Prostate gland (tissue), 2 donors: ENCODE measurements around the gene DOP1A. TPM values are rescaled to one million over a fixed set of nuclear protein-coding genes. Genes with fewer than 3 reads are reported as not detected.

Experiments
- DNase-seq: peaks from one replicate; pipeline ENCODE4 v3.0.0-alpha.2; 2019; ENCODE audit warnings: low spot score
- H3K27ac ChIP-seq, 2 donors: fragments of 200-600 bp; sonication (generic); 2 replicates each; pipeline ENCODE4 v1.5.1; 2017 to 2019
- H3K27me3 ChIP-seq: fragments of 200-600 bp; sonication (generic); replicated peaks from 2 replicates; pipeline ENCODE4 v1.5.1; 2019; ENCODE audit not compliant: insufficient read depth
- H3K36me3 ChIP-seq, 2 donors: fragments of 200-600 bp; sonication (generic); 1 replicate in 1 of 2; 2 replicates in 1 of 2; pipeline versions ENCODE4 v1.5.1 to v1.8.1; 2017 to 2019
- H3K4me1 ChIP-seq: fragments of 200-600 bp; sonication (generic); replicated peaks from 2 replicates; pipeline ENCODE4 v1.5.1; 2019
- H3K4me3 ChIP-seq, 2 donors: fragments of 200-600 bp; sonication (generic); 2 replicates each; pipeline ENCODE4 v1.5.1; 2017 to 2019
- H3K9me3 ChIP-seq: fragments of 200-600 bp; sonication (generic); 2 replicates; pipeline ENCODE4 v1.5.1; 2017
- POLR2A ChIP-seq: fragments of 450-650 bp; IDR thresholded peaks from one replicate; pipeline ENCODE4 v1.6.1; 2016; ENCODE audit warnings: antibody characterized with exemption, mild to moderate bottlenecking
- POLR2AphosphoS5 ChIP-seq: sonication (generic); formaldehyde crosslinking; IDR thresholded peaks from one replicate; pipeline ENCODE4 v1.6.1; 2017; ENCODE audit warnings: antibody characterized with exemption
- WGBS: methylation state at CpG from one replicate; pipeline ENCODE4 v1.1.5; 2018; 5-methylcytosine and 5-hydroxymethylcytosine counted together
- intact Hi-C: fragments of 100-400 bp; cut with DNase I; formaldehyde crosslinking; loops from one replicate; pipeline ENCODE4 v1.14.2; 2022
- total RNA-seq, 2 donors: library from RNA; depleted of rRNA; stranded (reverse); fragments of >200 nt; gene quantifications; one replicate each; pipeline ENCODE4 v1.1.0, GENCODE V29; 2016
- TF ChIP-seq, protein P1 (sequence below), 4 experiments: fragments of 200-600 bp in 2 of 4; fragments of 450-650 bp in 2 of 4; sonication (generic) in 2 of 4; IDR thresholded peaks; 1 replicate in 3 of 4; 2 replicates in 1 of 4; pipeline ENCODE4 v1.5.1; 2016 to 2019; ENCODE audit warnings: antibody characterized with exemption in 4 of 4, mild to moderate bottlenecking in 2 of 4, moderate library complexity in 2 of 4

Gene DOP1A, protein sequence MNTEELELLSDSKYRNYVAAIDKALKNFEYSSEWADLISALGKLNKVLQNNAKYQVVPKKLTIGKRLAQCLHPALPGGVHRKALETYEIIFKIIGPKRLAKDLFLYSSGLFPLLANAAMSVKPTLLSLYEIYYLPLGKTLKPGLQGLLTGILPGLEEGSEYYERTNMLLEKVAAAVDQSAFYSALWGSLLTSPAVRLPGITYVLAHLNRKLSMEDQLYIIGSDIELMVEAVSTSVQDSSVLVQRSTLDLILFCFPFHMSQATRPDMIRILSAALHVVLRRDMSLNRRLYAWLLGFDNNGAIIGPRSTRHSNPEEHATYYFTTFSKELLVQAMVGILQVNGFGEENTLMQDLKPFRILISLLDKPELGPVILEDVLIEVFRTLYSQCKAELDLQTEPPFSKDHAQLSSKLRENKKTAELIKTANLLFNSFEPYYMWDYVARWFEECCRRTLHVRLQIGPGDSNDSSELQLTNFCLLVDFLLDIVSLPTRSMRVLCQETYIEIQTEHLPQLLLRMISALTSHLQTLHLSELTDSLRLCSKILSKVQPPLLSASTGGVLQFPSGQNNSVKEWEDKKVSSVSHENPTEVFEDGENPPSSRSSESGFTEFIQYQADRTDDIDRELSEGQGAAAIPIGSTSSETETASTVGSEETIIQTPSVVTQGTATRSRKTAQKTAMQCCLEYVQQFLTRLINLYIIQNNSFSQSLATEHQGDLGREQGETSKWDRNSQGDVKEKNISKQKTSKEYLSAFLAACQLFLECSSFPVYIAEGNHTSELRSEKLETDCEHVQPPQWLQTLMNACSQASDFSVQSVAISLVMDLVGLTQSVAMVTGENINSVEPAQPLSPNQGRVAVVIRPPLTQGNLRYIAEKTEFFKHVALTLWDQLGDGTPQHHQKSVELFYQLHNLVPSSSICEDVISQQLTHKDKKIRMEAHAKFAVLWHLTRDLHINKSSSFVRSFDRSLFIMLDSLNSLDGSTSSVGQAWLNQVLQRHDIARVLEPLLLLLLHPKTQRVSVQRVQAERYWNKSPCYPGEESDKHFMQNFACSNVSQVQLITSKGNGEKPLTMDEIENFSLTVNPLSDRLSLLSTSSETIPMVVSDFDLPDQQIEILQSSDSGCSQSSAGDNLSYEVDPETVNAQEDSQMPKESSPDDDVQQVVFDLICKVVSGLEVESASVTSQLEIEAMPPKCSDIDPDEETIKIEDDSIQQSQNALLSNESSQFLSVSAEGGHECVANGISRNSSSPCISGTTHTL (N-terminal part only)
- total RNA-seq, result 10 to 100 TPM; 27.6 to 55.2 TPM

- peak within 1 kb of the TSS; percentile 85 to 94 for H3K4me3 ChIP-seq
- no peaks in the 10 kb centered on the region for H3K36me3 ChIP-seq
- peak; percentile 95 for DNase-seq
- no peaks in the 10 kb centered on the region for H3K9me3 ChIP-seq
- H3K27ac ChIP-seq, result peak within 1 kb of the TSS; percentile 93 to 94
- H3K27me3 ChIP-seq, result no peaks in the 10 kb centered on the region
- under 1% methylated on average over 53 of the region's 78 CpGs for WGBS
- peaks cover 7% of the 10 kb centered on the region for H3K4me1 ChIP-seq
- TF ChIP-seq, protein P1, sequence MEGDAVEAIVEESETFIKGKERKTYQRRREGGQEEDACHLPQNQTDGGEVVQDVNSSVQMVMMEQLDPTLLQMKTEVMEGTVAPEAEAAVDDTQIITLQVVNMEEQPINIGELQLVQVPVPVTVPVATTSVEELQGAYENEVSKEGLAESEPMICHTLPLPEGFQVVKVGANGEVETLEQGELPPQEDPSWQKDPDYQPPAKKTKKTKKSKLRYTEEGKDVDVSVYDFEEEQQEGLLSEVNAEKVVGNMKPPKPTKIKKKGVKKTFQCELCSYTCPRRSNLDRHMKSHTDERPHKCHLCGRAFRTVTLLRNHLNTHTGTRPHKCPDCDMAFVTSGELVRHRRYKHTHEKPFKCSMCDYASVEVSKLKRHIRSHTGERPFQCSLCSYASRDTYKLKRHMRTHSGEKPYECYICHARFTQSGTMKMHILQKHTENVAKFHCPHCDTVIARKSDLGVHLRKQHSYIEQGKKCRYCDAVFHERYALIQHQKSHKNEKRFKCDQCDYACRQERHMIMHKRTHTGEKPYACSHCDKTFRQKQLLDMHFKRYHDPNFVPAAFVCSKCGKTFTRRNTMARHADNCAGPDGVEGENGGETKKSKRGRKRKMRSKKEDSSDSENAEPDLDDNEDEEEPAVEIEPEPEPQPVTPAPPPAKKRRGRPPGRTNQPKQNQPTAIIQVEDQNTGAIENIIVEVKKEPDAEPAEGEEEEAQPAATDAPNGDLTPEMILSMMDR (IDR thresholded peaks at IDR 0.05), result peak; percentile 95 to 97 (median 96)
- peak; percentile 72 for TF ChIP-seq POLR2A
- TF ChIP-seq POLR2AphosphoS5, result peak; percentile 93
- intact Hi-C loops, result loop anchor here (2.0 to 10.0 kb wide), 5 partner anchors 125 to 705 kb away; partner anchors contain the start of genes PGM3, PRSS35, RWDD2A and TPBG
Observed at GRCh38 chr6:83067448-83068439, at the start of gene DOP1A. Gene DOP1A, plus strand, starts transcription at chr6:83067671. Its CDS starts 29,307 bp downstream, at chr6:83096978.

GRCh38 chr6:83019741-83020140 is 47.7 kb upstream of the DOP1A start:
- DNase-seq, result no peak
- no peak for TF ChIP-seq POLR2A
- TF ChIP-seq, protein P1 (IDR thresholded peaks at IDR 0.05), result no peak
- no peak for TF ChIP-seq POLR2AphosphoS5
- 91% methylated on average over 4 of the region's 4 CpGs for WGBS
- Histone ChIP-seq H3K9me3 (no peaks in the 10 kb centered on the region), H3K27ac (no peak overlapping the region), H3K27me3 (no peaks in the 10 kb centered on the region), H3K4me1 (no peaks in the 10 kb centered on the region), H3K36me3 (no peaks in the 10 kb centered on the region), H3K4me3 (no peak overlapping the region)
- intact Hi-C loops, result no loop called here

DNA sequence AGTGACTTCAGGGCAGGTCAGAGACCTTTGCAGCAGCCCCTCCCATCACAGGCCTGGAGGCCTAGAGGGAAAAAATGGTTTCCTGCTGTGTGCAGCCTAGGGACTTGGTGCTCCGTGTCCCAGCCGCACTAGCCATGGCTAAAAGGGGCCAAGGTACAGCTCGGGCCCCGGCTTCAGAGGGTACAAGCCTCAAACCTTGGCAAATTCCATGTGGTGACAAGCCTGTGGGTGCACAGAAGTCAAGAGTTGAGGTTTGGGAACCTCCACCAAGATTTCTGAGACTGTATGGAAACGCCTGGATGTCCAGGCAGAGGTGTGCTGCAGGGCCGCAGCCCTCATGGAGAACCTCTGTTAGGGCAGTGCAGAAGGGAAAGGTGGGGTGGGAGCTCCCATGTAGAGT is 35.8 kb upstream of the DOP1A start:
- no peaks in the 10 kb centered on the region for H3K36me3 ChIP-seq
- no peaks in the 10 kb centered on the region for H3K27me3 ChIP-seq
- WGBS, result over 99% methylated on average over 6 of the region's 6 CpGs
- H3K9me3 ChIP-seq, result no peaks in the 10 kb centered on the region
- no peaks in the 10 kb centered on the region for H3K4me1 ChIP-seq
- H3K4me3 ChIP-seq, result no peak overlapping the region
- no peak overlapping the region for H3K27ac ChIP-seq
- TF ChIP-seq POLR2AphosphoS5 (no peak), POLR2A (no peak)
- TF ChIP-seq, protein P1 (IDR thresholded peaks at IDR 0.05), result no peak
- intact Hi-C loops, result no loop called here
- DNase-seq, result no peak

DNA sequence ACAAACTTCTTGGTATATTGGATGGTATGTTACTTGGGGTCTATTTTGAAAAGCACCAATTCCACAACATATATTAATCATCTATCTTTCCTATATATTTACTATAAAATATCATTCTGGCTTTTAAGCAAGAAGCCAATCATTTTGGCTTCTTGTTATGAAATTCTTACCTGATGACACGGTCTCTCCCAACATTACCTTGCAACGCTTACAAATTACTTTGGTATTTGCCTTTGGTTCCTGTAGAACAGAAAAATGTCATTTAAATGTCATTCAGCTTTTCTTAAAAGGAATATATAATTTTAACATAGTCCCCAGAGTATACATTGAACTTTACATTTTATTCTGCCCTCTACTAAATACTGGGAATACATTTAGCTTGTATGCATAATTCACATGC is 29.2 kb upstream of the DOP1A start:
- no peaks in the 10 kb centered on the region for H3K4me1 ChIP-seq
- H3K27me3 ChIP-seq, result no peaks in the 10 kb centered on the region
- no peak for DNase-seq
- H3K36me3 ChIP-seq, result no peaks in the 10 kb centered on the region
- TF ChIP-seq POLR2A, result no peak
- TF ChIP-seq, protein P1 (IDR thresholded peaks at IDR 0.05), result no peak
- no peak for TF ChIP-seq POLR2AphosphoS5
- intact Hi-C loops, result no loop called here
- no peaks in the 10 kb centered on the region for H3K9me3 ChIP-seq
- WGBS, result 98% methylated on average over 2 of the region's 2 CpGs
- H3K27ac ChIP-seq, result no peak overlapping the region
- H3K4me3 ChIP-seq, result no peak overlapping the region
